Prostate gland (tissue), 2 donors: ENCODE data around the gene ITGA11. TPM values are rescaled to one million over a fixed set of nuclear protein-coding genes. Genes with fewer than 3 reads are reported as not detected.
A peak's percentile ranks its signal among the peaks of the same experiment; 100 is the strongest.

Experiments used
- DNase-seq: peaks from one replicate; pipeline ENCODE4 v3.0.0-alpha.2; 2019; ENCODE audit warnings: low spot score
- H3K27ac ChIP-seq, 2 donors: fragments of 200-600 bp; sonication (generic); 2 replicates each; pipeline ENCODE4 v1.5.1; 2017 to 2019
- H3K27me3 ChIP-seq: fragments of 200-600 bp; sonication (generic); replicated peaks from 2 replicates; pipeline ENCODE4 v1.5.1; 2019; ENCODE audit not compliant: insufficient read depth
- H3K36me3 ChIP-seq, 2 donors: fragments of 200-600 bp; sonication (generic); 1 replicate in 1 of 2; 2 replicates in 1 of 2; pipeline versions ENCODE4 v1.5.1 to v1.8.1; 2017 to 2019
- H3K4me1 ChIP-seq: fragments of 200-600 bp; sonication (generic); replicated peaks from 2 replicates; pipeline ENCODE4 v1.5.1; 2019
- H3K4me3 ChIP-seq, 2 donors: fragments of 200-600 bp; sonication (generic); 2 replicates each; pipeline ENCODE4 v1.5.1; 2017 to 2019
- H3K9me3 ChIP-seq: fragments of 200-600 bp; sonication (generic); 2 replicates; pipeline ENCODE4 v1.5.1; 2017
- POLR2A ChIP-seq: fragments of 450-650 bp; IDR thresholded peaks from one replicate; pipeline ENCODE4 v1.6.1; 2016; ENCODE audit warnings: antibody characterized with exemption, mild to moderate bottlenecking
- POLR2AphosphoS5 ChIP-seq: sonication (generic); formaldehyde crosslinking; IDR thresholded peaks from one replicate; pipeline ENCODE4 v1.6.1; 2017; ENCODE audit warnings: antibody characterized with exemption
- WGBS: methylation state at CpG from one replicate; pipeline ENCODE4 v1.1.5; 2018; 5-methylcytosine and 5-hydroxymethylcytosine counted together
- intact Hi-C: fragments of 100-400 bp; cut with DNase I; formaldehyde crosslinking; loops from one replicate; pipeline ENCODE4 v1.14.2; 2022
- total RNA-seq, 2 donors: library from RNA; depleted of rRNA; stranded (reverse); fragments of >200 nt; gene quantifications; one replicate each; pipeline ENCODE4 v1.1.0, GENCODE V29; 2016
- TF ChIP-seq, protein P1 (sequence below), 4 experiments: fragments of 200-600 bp in 2 of 4; fragments of 450-650 bp in 2 of 4; sonication (generic) in 2 of 4; IDR thresholded peaks; 1 replicate in 3 of 4; 2 replicates in 1 of 4; pipeline ENCODE4 v1.5.1; 2016 to 2019; ENCODE audit warnings: antibody characterized with exemption in 4 of 4, mild to moderate bottlenecking in 2 of 4, moderate library complexity in 2 of 4

Gene ITGA11
- total RNA-seq, 2 donors from 2014 or later, result 2.0 to 11.0 TPM

DNA sequence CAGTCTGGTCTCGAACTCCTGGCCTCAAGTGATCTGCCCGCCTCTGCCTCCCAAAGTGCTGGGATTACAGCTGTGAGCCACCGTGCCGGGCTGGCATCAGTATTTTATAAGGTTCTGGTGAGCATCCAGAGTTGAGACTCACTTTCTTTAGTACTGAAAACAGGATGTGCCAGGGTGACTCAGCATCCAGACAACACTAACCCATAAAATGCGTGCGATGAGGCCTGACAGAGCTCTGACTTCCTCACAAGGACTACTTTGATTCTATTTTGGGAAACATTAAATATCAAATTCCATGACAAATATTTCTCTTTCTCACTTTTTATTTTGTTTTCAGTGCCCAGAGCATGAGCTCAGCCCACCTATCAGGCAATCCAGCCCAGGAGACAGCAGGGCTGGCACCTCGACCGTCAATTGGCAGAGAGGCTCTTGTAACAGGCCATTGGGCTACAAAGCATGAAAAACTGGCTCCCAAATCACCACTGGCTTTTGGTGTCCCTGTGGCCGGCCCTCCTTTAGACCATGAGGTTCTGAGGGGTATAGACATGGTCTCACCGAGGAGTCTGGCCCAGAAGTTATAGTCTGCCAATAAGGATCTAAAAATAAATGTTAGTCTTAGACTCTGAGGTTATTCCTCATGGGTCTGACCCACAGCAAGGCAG, 79.4 kb downstream of the ITGA11 start:
- Histone ChIP-seq H3K27ac (peak overlapping the region; percentile 85), H3K4me1 (no peaks in the 10 kb centered on the region), H3K4me3 (no peak overlapping the region), H3K9me3 (no peaks in the 10 kb centered on the region), H3K27me3 (no peaks in the 10 kb centered on the region), H3K36me3 (no peaks in the 10 kb centered on the region)
- WGBS, result 16% methylated on average over 10 of the region's 10 CpGs
- TF ChIP-seq, protein P1, sequence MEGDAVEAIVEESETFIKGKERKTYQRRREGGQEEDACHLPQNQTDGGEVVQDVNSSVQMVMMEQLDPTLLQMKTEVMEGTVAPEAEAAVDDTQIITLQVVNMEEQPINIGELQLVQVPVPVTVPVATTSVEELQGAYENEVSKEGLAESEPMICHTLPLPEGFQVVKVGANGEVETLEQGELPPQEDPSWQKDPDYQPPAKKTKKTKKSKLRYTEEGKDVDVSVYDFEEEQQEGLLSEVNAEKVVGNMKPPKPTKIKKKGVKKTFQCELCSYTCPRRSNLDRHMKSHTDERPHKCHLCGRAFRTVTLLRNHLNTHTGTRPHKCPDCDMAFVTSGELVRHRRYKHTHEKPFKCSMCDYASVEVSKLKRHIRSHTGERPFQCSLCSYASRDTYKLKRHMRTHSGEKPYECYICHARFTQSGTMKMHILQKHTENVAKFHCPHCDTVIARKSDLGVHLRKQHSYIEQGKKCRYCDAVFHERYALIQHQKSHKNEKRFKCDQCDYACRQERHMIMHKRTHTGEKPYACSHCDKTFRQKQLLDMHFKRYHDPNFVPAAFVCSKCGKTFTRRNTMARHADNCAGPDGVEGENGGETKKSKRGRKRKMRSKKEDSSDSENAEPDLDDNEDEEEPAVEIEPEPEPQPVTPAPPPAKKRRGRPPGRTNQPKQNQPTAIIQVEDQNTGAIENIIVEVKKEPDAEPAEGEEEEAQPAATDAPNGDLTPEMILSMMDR (IDR thresholded peaks at IDR 0.05), result no peak
- TF ChIP-seq POLR2AphosphoS5, result peak; percentile 94
- intact Hi-C loops, result no loop called here
- peak; percentile 89 for DNase-seq

DNA sequence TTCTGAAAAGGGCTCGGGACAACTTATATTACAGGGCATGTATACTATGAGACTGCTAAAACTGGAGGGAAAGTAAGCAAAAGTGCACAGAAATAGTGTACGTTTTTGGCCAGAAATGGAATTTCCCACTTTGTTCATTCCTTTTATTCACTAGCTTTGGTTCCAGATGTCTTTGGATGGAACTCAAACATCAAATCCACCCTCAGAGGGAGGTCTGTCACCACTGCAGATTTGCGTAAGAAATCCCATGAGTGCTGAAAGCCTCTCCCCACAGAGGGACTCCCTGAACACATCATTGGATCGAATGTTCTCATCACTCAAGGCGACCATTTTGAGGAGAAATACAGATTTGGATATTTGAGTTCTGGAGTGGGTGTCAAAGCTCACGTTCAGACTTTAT, 82.8 kb downstream of the ITGA11 start:
- no peaks in the 10 kb centered on the region for H3K36me3 ChIP-seq
- WGBS, result 82% methylated on average over 6 of the region's 6 CpGs
- H3K4me1 ChIP-seq, result no peaks in the 10 kb centered on the region
- intact Hi-C loops, result no loop called here
- TF ChIP-seq POLR2AphosphoS5, result no peak
- TF ChIP-seq, protein P1 (IDR thresholded peaks at IDR 0.05), result no peak
- no peak for TF ChIP-seq POLR2A
- no peak overlapping the region for H3K27ac ChIP-seq
- H3K9me3 ChIP-seq, result no peaks in the 10 kb centered on the region
- no peak overlapping the region for H3K4me3 ChIP-seq
- DNase-seq, result no peak
- H3K27me3 ChIP-seq, result no peaks in the 10 kb centered on the region

DNA sequence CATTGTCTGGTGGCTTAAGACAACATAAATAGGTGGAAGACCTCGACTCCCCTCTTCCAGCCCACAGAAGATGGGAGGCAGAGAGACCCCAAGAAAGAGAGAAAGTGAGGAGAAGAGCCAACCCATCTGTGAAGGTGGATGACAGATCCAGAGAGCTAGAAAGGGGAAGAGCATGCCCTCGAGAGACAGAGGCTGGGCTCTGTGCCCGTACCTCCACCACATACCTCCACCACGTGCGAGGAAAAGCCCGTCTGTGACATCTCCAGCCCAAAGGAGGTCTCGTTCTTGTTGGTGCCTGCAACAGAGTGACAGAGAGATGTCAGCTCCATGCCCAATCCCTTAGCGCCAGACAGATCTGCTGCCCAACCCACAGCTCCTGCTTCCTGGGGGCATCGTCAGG, 83.4 kb downstream of the ITGA11 start:
- Histone ChIP-seq H3K4me3 (no peak overlapping the region), H3K36me3 (no peaks in the 10 kb centered on the region), H3K27me3 (no peaks in the 10 kb centered on the region), H3K9me3 (no peaks in the 10 kb centered on the region), H3K4me1 (no peaks in the 10 kb centered on the region), H3K27ac (no peak overlapping the region)
- TF ChIP-seq, protein P1 (IDR thresholded peaks at IDR 0.05), result no peak
- TF ChIP-seq POLR2AphosphoS5 (no peak), POLR2A (no peak)
- DNase-seq, result no peak
- intact Hi-C loops, result no loop called here
- 81% methylated on average over 9 of the region's 9 CpGs for WGBS

DNA sequence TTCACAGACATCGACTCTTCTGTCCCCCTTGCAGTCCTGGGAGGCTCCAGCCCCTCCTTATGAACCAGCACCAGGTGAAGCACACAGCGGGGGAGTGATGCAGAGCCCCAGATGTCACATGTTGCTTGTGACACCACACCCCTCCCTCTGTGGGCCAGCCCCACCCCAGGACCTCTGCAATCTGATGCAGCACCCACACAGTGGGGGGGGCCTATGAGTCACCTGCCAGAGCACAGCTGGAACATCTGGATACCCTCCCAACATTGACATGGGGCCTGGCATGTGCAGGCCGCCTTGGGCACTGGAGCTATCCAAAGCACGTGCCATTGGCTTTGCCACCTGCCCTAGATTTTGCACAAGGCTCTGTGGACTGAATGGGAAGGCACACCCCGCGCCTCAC, 83.9 kb downstream of the ITGA11 start:
- Histone ChIP-seq H3K9me3 (no peaks in the 10 kb centered on the region), H3K27ac (no peak overlapping the region), H3K4me1 (peaks cover under 1% of the 10 kb centered on the region), H3K36me3 (no peaks in the 10 kb centered on the region), H3K27me3 (no peaks in the 10 kb centered on the region), H3K4me3 (no peak overlapping the region)
- DNase-seq, result no peak
- 85% methylated on average over 6 of the region's 6 CpGs for WGBS
- no peak for TF ChIP-seq POLR2A
- no peak for TF ChIP-seq POLR2AphosphoS5
- TF ChIP-seq, protein P1 (IDR thresholded peaks at IDR 0.05), result no peak
- intact Hi-C loops, result no loop called here

DNA sequence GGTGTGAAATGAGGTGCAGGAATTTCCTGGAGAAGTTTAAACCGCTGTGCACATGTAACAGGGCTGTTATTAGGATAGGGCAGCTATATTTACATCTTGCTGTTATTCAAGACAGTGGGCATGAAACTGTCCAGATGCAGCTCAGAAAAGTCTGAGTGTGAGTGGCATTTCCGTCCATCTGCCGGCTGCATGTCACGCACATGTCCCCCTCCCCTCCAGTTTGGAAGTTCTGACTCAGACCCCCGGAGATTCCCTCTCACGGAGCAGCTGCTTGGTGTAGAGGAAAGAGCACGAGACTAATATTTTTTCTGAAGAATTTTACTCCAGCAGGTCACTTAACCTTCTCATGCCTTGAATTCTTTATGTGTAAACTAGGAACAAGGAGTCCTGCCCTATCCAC, 84.6 kb downstream of the ITGA11 start:
- Histone ChIP-seq H3K27ac (no peak overlapping the region), H3K4me1 (peaks cover 7% of the 10 kb centered on the region), H3K27me3 (no peaks in the 10 kb centered on the region), H3K9me3 (no peaks in the 10 kb centered on the region), H3K4me3 (no peak overlapping the region), H3K36me3 (no peaks in the 10 kb centered on the region)
- intact Hi-C loops, result no loop called here
- WGBS, result 70% methylated on average over 7 of the region's 7 CpGs
- no peak for DNase-seq
- TF ChIP-seq POLR2AphosphoS5 (no peak), POLR2A (no peak)
- TF ChIP-seq, protein P1 (IDR thresholded peaks at IDR 0.05), result no peak
